ENCODE results near the gene RNF207.

The RNF207 gene

DNA sequence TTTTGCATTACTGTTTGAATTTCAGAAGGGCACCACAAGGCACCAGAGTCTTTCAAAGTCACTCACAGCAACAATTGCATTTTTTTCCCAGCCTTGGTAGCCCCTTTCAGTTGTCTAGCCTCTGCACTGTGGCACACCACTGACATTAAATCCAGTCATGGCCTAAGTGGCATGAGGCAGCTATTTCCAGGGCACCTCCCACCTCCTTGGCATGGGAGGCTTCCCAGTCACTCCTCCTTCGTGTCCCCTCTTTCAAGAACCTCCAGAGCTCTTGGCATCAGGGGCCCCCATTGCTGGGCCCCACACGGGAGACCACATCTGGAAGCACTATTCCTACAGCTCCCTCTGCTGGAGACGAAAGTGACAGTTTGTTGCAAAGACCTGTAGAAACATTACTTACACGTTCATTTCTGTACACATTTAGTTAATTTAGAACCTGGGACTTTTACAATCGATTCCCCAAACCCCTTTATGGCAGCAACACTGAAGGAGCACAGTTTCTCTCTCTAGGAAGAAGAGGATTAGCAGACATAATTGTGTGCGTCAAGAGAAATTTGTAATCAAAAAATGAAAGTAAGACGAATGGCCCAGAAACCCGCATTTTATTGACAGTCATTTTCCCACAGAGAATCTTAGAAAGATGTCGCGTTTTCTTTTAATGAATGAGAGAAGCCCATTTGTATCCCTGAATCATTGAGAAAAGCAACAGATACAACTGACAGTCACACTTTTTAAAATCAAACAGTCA lies 20.1 kb upstream of the RNF207 start:
- Histone ChIP-seq H3K9me3 (ENCODE audit: control insufficient read depth, insufficient read depth, low read length) (no peaks in the 10 kb centered on the region), H3K4me1 (ENCODE audit: control insufficient read depth, insufficient read depth, low read length) (peaks cover 26% of the 10 kb centered on the region), H3K27me3 (ENCODE audit: control insufficient read depth, insufficient read depth, low read length) (peaks cover 17% of the 10 kb centered on the region), H3K9ac (ENCODE audit: low read depth, low read length) (no peak overlapping the region), H3K4me3 (ENCODE audit: low read depth, low read length) (no peak overlapping the region), H3K36me3 (ENCODE audit: control insufficient read depth, insufficient read depth, low read length) (peaks cover 60% of the 10 kb centered on the region), H3K27ac (ENCODE audit: low read depth, low read length) (peak overlapping the region; percentile 1)

DNA sequence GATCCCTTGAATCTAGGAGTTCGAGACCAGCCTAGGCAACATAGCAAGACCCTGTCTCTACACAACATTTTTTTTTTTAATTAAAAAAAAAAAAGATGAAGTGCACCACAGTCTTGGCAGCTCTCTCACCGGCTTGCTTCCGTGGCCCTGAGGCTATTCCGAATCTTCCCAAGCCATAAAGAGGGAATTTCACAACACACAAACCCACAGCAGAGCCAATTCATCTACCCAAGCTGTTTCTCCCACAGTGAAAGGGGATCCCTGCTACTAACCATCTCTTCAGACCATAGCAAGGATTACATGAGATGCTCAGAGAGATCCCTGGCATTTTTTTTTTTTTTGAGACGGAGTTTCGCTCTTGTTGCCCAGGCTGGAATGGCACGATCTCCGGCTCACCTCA lies 17.5 kb upstream of the RNF207 start:
- Histone ChIP-seq H3K9ac (ENCODE audit: low read depth, low read length) (no peak overlapping the region), H3K36me3 (ENCODE audit: control insufficient read depth, insufficient read depth, low read length) (peaks cover 82% of the 10 kb centered on the region), H3K27me3 (ENCODE audit: control insufficient read depth, insufficient read depth, low read length) (no peaks in the 10 kb centered on the region), H3K4me3 (ENCODE audit: low read depth, low read length) (no peak overlapping the region), H3K4me1 (ENCODE audit: control insufficient read depth, insufficient read depth, low read length) (peaks cover 20% of the 10 kb centered on the region), H3K27ac (ENCODE audit: low read depth, low read length) (no peak overlapping the region), H3K9me3 (ENCODE audit: control insufficient read depth, insufficient read depth, low read length) (no peaks in the 10 kb centered on the region)

DNA sequence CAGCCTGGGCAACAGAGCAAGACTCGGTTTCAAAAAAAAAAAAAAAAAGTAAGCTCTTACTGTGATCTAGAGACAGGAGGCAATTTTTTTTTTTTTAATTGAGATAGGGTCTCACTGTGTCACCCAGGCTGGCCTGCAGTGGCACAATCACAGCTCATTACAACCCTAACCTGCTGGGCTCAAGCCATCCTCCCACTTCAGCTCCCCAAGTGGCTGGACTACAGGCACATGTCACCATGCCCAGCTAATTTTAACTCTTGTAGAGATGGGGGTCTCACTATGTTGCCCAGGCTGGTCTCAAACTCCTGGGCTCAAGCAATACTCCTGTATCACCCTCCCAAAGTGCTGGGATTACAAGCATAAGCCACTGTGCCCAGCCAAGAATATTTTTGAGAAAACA lies 14.0 kb upstream of the RNF207 start:
- Histone ChIP-seq H3K4me3 (ENCODE audit: low read depth, low read length) (no peak overlapping the region), H3K27ac (ENCODE audit: low read depth, low read length) (no peak overlapping the region), H3K4me1 (ENCODE audit: control insufficient read depth, insufficient read depth, low read length) (no peaks in the 10 kb centered on the region), H3K9me3 (ENCODE audit: control insufficient read depth, insufficient read depth, low read length) (no peaks in the 10 kb centered on the region), H3K36me3 (ENCODE audit: control insufficient read depth, insufficient read depth, low read length) (peaks cover 93% of the 10 kb centered on the region), H3K9ac (ENCODE audit: low read depth, low read length) (no peak overlapping the region), H3K27me3 (ENCODE audit: control insufficient read depth, insufficient read depth, low read length) (no peaks in the 10 kb centered on the region)

DNA sequence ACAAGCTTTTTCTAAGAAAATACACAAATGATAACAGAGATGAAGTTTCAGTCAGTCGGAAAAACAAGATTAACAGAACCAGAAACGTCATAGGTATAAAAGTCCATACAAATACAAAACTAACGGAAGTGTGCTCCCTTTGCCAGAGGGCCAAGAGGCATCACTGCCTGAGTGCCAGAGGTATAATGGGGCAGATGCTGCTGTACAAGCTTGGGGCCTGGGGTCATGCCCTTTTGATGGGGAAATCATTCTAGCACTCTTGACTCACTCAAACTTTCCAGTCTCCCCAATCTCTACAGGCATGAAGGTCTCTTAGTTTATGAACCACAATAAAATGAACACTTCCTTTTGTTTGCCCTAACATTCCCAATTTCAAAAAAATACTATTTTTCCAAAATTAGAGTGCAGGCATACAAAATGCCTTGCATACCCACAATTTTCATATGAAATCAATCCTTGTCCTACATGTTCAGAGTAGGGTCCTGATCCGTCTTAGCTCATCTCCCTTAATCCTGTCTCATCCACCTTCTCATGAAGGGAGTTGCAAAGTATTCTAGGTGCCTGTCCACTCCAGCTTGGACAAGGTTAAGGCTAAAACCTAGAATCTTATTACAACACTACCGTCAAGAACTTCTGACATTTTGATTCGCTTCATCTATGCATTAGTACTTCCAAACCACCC lies 8.0 kb upstream of the RNF207 start:
- H3K9ac ChIP-seq (ENCODE audit: low read depth, low read length): peak overlapping the region; percentile 97
- H3K9me3 ChIP-seq (ENCODE audit: control insufficient read depth, insufficient read depth, low read length): no peaks in the 10 kb centered on the region
- H3K4me3 ChIP-seq (ENCODE audit: low read depth, low read length): peak overlapping the region; percentile 89
- peaks cover 51% of the 10 kb centered on the region for H3K36me3 ChIP-seq (ENCODE audit: control insufficient read depth, insufficient read depth, low read length)
- no peak overlapping the region for H3K27ac ChIP-seq (ENCODE audit: low read depth, low read length)
- peaks cover 16% of the 10 kb centered on the region for H3K4me1 ChIP-seq (ENCODE audit: control insufficient read depth, insufficient read depth, low read length)
- no peaks in the 10 kb centered on the region for H3K27me3 ChIP-seq (ENCODE audit: control insufficient read depth, insufficient read depth, low read length)

DNA sequence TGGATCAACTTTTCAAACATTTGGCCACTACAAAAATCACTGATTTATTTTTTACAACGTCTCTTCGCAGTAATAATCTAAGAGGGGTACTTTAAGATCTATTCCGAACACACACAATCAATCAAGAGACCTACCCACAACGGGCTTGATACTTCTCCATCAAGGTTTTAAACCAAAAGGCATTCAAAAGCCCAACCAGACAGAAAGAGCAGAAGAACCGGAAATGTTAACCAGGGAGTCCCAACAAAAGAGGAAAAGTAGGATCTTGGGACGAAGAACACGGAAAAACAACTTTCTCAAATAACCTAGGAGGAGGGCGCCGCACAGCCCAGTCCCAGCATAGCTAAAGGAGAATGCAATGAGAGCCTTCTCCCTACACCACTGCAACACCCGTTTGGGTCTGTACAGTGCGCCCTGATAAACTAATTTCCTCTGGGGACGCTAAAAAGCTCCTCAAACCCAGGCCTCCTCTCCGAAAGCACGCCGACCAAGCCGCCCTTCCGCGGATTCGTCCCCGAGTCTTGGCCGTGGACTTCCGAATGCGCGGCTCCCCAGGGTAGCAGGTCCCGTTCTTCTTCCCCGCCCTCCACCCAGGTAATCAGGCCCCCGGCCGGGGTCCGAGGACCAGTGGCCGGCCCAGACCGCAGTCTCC lies 7.1 kb upstream of the RNF207 start:
- peaks cover 43% of the 10 kb centered on the region for H3K36me3 ChIP-seq (ENCODE audit: control insufficient read depth, insufficient read depth, low read length)
- no peaks in the 10 kb centered on the region for H3K27me3 ChIP-seq (ENCODE audit: control insufficient read depth, insufficient read depth, low read length)
- peak overlapping the region; percentile 91 for H3K27ac ChIP-seq (ENCODE audit: low read depth, low read length)
- H3K4me1 ChIP-seq (ENCODE audit: control insufficient read depth, insufficient read depth, low read length): peaks cover 16% of the 10 kb centered on the region
- H3K4me3 ChIP-seq (ENCODE audit: low read depth, low read length): peak overlapping the region; percentile 89
- no peaks in the 10 kb centered on the region for H3K9me3 ChIP-seq (ENCODE audit: control insufficient read depth, insufficient read depth, low read length)
- H3K9ac ChIP-seq (ENCODE audit: low read depth, low read length): peak overlapping the region; percentile 97

DNA sequence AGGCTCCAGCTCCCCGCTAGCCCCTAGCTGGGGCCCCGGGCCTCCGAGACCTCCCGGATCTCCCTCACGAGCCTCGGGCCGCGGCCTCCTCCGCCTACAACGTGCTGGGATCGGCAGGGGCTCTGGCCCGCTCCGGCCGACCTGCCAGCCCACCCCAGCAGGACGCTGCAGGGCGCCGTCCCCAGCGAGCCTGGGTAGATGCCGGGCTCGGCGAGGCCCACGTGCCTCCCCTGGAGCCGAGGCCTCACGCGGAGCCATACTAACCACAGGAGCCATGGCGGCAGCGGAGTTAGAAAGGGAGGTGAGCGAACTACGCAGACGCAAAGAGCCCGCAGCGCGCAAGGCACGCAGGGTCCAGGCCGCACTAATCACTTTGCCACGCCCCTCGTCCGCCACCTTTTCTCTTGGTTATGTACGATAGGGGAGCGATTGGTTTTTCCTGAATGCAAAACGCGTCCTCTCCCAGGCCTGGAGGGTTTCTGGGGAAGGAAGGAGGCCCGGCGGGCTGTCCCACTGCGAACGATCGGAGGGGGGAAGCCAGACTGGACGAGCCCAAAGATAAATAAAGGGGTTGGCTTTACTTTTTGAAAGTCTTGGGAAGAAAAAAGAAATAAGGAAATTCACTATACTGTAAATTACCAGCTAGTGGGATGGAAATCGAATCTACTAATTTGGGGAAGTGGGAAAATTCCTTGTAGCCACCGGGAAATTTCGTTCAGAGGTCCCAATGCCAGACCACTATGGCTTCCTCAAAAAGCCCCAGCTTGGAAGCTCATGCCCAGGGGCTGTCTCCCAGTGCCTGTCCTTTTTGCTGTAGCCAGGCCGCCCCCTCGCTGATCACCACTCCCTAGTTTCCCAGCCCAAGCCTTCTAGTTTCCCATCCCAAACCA lies 6.4 kb upstream of the RNF207 start, which contains the start of gene RPL22:
Gene RPL22 (minus strand): TSS at position 298 of the 890 bp plus-strand sequence. CDS start 22 bp downstream, at position 276.
- Histone ChIP-seq H3K9ac (ENCODE audit: low read depth, low read length) (peak within 1 kb of the TSS; percentile 97), H3K27me3 (ENCODE audit: control insufficient read depth, insufficient read depth, low read length) (no peaks in the 10 kb centered on the region), H3K36me3 (ENCODE audit: control insufficient read depth, insufficient read depth, low read length) (peaks cover 35% of the 10 kb centered on the region), H3K27ac (ENCODE audit: low read depth, low read length) (peak within 1 kb of the TSS; percentile 91), H3K4me3 (ENCODE audit: low read depth, low read length) (peak within 1 kb of the TSS; percentile 89), H3K9me3 (ENCODE audit: control insufficient read depth, insufficient read depth, low read length) (no peaks in the 10 kb centered on the region), H3K4me1 (ENCODE audit: control insufficient read depth, insufficient read depth, low read length) (peaks cover 16% of the 10 kb centered on the region)

DNA sequence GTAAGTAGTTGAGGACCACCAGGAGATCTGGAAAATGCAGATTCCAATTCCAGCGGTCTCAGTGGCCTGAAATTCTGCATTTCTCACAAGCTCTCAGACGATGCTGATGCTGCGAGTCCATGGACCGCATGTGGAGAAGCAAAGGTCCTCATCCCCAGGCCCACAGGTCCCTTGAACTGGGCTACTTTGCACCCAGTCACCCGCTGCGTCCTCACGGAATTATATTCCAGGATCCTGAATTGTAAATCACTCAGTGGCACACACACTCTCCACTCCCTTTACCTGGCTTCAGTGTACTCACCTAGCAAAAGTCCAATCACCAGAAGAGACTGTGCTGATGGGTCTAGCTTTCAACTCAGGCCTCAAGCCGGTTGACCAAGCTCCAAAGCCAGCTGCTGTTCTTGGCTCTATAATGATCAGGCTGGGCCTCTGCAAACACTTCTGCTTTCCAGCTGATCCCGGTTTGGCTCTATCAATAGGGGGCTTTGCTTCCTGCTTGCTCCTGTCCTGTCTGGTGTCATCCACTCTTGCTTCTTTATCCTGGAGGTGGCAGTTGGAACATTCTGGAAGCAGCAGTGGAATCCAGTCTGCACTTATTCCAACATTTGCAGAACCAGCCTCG lies 5.6 kb upstream of the RNF207 start:
- Histone ChIP-seq H3K27me3 (ENCODE audit: control insufficient read depth, insufficient read depth, low read length) (no peaks in the 10 kb centered on the region), H3K9me3 (ENCODE audit: control insufficient read depth, insufficient read depth, low read length) (no peaks in the 10 kb centered on the region), H3K4me1 (ENCODE audit: control insufficient read depth, insufficient read depth, low read length) (peaks cover 21% of the 10 kb centered on the region), H3K27ac (ENCODE audit: low read depth, low read length) (peak overlapping the region; percentile 91), H3K36me3 (ENCODE audit: control insufficient read depth, insufficient read depth, low read length) (peaks cover 28% of the 10 kb centered on the region), H3K9ac (ENCODE audit: low read depth, low read length) (peak overlapping the region; percentile 97), H3K4me3 (ENCODE audit: low read depth, low read length) (peak overlapping the region; percentile 89)

DNA sequence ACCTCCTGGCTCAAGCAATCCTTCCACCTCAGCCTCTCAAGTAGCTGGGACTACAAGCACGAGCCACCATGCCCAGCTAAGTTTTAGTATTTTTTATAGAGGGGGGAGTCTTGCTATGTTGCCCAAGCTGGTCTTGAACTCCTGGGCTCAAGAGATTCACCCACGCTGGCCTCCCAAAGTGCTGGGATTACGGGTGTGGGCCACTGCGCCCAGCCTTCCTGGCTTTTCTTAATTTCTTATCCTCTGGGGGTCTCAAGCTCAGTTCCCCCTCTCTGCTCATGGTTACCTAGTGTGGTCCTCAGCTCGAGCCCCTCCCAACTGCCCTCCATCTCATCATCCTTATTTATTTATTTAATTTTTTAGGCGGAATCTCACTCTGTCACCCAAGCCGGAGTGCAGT lies 3.7 kb upstream of the RNF207 start:
- Histone ChIP-seq H3K27me3 (ENCODE audit: control insufficient read depth, insufficient read depth, low read length) (peaks cover 17% of the 10 kb centered on the region), H3K36me3 (ENCODE audit: control insufficient read depth, insufficient read depth, low read length) (peaks cover 9% of the 10 kb centered on the region), H3K4me3 (ENCODE audit: low read depth, low read length) (no peak overlapping the region), H3K9ac (ENCODE audit: low read depth, low read length) (no peak overlapping the region), H3K4me1 (ENCODE audit: control insufficient read depth, insufficient read depth, low read length) (peaks cover 24% of the 10 kb centered on the region), H3K27ac (ENCODE audit: low read depth, low read length) (no peak overlapping the region), H3K9me3 (ENCODE audit: control insufficient read depth, insufficient read depth, low read length) (no peaks in the 10 kb centered on the region)

DNA sequence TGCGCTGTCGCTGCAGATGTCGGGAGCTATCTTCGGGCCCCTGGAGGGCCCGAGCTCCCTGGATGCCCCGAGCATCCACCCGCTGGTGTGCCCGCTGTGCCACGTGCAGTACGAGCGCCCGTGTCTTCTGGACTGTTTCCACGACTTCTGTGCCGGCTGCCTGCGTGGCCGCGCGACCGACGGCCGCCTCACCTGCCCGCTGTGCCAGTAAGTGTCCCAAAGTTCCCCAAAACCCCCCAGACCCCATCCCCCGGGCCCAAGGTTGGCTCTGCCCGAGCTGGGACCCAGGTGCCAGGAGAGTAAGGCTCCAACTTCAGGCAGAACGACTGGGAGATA lies 569 bp downstream of the RNF207 start:
- Histone ChIP-seq H3K9ac (ENCODE audit: low read depth, low read length) (no peak overlapping the region), H3K36me3 (ENCODE audit: control insufficient read depth, insufficient read depth, low read length) (no peaks in the 10 kb centered on the region), H3K27me3 (ENCODE audit: control insufficient read depth, insufficient read depth, low read length) (peaks cover 42% of the 10 kb centered on the region), H3K4me1 (ENCODE audit: control insufficient read depth, insufficient read depth, low read length) (peaks cover 15% of the 10 kb centered on the region), H3K27ac (ENCODE audit: low read depth, low read length) (no peak overlapping the region), H3K9me3 (ENCODE audit: control insufficient read depth, insufficient read depth, low read length) (no peaks in the 10 kb centered on the region), H3K4me3 (ENCODE audit: low read depth, low read length) (peak overlapping the region; percentile 69)

Measured in HUES48 (cell line).